HEK293 (cell line): ENCODE data around the gene SYNJ2.

Experiments
- CTCF ChIA-PET: fragments of 350-600 bp; formaldehyde crosslinking; extraction: SDS; loops from one replicate; lab custom pipeline; 2021; ENCODE audit warnings: antibody characterized with exemption; lab: Yijun Ruan, JAX
- POLR2A ChIA-PET: fragments of 300-600 bp; formaldehyde crosslinking; extraction: SDS; loops from one replicate; lab custom pipeline; 2020; ENCODE audit warnings: antibody characterized with exemption, inconsistent platforms; lab: Yijun Ruan, JAX
- H3K27ac ChIP-seq: fragments of 200-500 bp; sonication (Bioruptor generic); 2 replicates; pipeline ENCODE4 v1.5.1; 2014; ENCODE audit warnings: low read depth, low read length, control low read depth, inconsistent platforms; ENCODE audit errors: extremely low read depth
- H3K36me3 ChIP-seq, 2 experiments: fragments of 200-500 bp in 1 of 2; sonication (Bioruptor generic) in 1 of 2; 1 replicate in 1 of 2; 2 replicates in 1 of 2; pipeline ENCODE4 v1.5.1; 2014 to 2017; ENCODE audit warnings: inconsistent platforms in 2 of 2, low read length in 2 of 2; ENCODE audit not compliant: control insufficient read depth in 2 of 2, insufficient read depth in 1 of 2
- H3K4me1 ChIP-seq: fragments of 200-500 bp; sonication (Bioruptor generic); 2 replicates; pipeline ENCODE4 v1.5.1; 2014; ENCODE audit warnings: mild to moderate bottlenecking, low read length, inconsistent platforms; ENCODE audit not compliant: control insufficient read depth, insufficient read depth
- H3K4me3 ChIP-seq: 2 replicates; pipeline ENCODE4 v1.5.1; 2011; ENCODE audit warnings: low read depth, mild to moderate bottlenecking, control low read depth, low read length, moderate library complexity
- H3K9me3 ChIP-seq: fragments of 200-500 bp; sonication (Bioruptor generic); 2 replicates; pipeline ENCODE4 v1.5.1; 2014; ENCODE audit warnings: low read depth, low read length, inconsistent platforms; ENCODE audit not compliant: control insufficient read depth, insufficient read depth
- GFI1B ChIP-seq: fragments of 450-650 bp; formaldehyde crosslinking; IDR thresholded peaks from 2 replicates; pipeline ENCODE4 v1.5.1; 2016; ENCODE audit warnings: missing biosample characterization, missing genetic modification characterization
- HOXC10 ChIP-seq: sonication (generic); formaldehyde crosslinking; IDR thresholded peaks from 2 replicates; pipeline ENCODE4 v1.8.1; 2023; ENCODE audit warnings: mild to moderate bottlenecking, missing genetic modification reagents
- ZBTB17 ChIP-seq: fragments of 450-650 bp; formaldehyde crosslinking; IDR thresholded peaks from 2 replicates; pipeline ENCODE4 v1.5.1; 2016; ENCODE audit warnings: missing biosample characterization, missing genetic modification characterization
- ZBTB21 ChIP-seq: fragments of 450-650 bp; formaldehyde crosslinking; IDR thresholded peaks from 2 replicates; pipeline ENCODE4 v1.5.1; 2017; ENCODE audit warnings: missing biosample characterization, missing genetic modification characterization
- ZBTB8A ChIP-seq: fragments of 450-650 bp; formaldehyde crosslinking; IDR thresholded peaks from 2 replicates; pipeline ENCODE4 v1.5.1; 2016; ENCODE audit warnings: missing biosample characterization, missing genetic modification characterization
- ZFP3 ChIP-seq: fragments of 450-650 bp; formaldehyde crosslinking; IDR thresholded peaks from 2 replicates; pipeline ENCODE4 v1.5.1; 2016; ENCODE audit warnings: low read depth, missing biosample characterization, missing genetic modification characterization
- ZNF132 ChIP-seq: fragments of 450-650 bp; formaldehyde crosslinking; IDR thresholded peaks from 2 replicates; pipeline ENCODE4 v1.5.1; 2017; ENCODE audit warnings: missing biosample characterization, missing genetic modification characterization, borderline replicate concordance
- ZNF324 ChIP-seq: fragments of 450-650 bp; formaldehyde crosslinking; IDR thresholded peaks from 2 replicates; pipeline ENCODE4 v1.5.1; 2016; ENCODE audit warnings: missing biosample characterization, missing genetic modification characterization
- ZNF335 ChIP-seq: fragments of 450-650 bp; formaldehyde crosslinking; conservative IDR thresholded peaks from 2 replicates; pipeline ENCODE4 v1.5.1; 2016; ENCODE audit warnings: missing biosample characterization, missing genetic modification characterization
- ZNF350 ChIP-seq: fragments of 450-650 bp; formaldehyde crosslinking; IDR thresholded peaks from 2 replicates; pipeline ENCODE4 v1.5.0; 2017; ENCODE audit warnings: missing biosample characterization, mild to moderate bottlenecking, missing genetic modification characterization
- ZNF514 ChIP-seq: fragments of 450-650 bp; formaldehyde crosslinking; IDR thresholded peaks from 2 replicates; pipeline ENCODE4 v1.5.1; 2016; ENCODE audit warnings: missing biosample characterization, missing genetic modification characterization
- ZNF555 ChIP-seq: fragments of 450-650 bp; formaldehyde crosslinking; conservative IDR thresholded peaks from 2 replicates; pipeline ENCODE4 v1.5.1; 2017; ENCODE audit warnings: missing biosample characterization, mild to moderate bottlenecking, missing genetic modification characterization, inconsistent platforms
- ZNF560 ChIP-seq: fragments of 450-650 bp; formaldehyde crosslinking; IDR thresholded peaks from 2 replicates; pipeline ENCODE4 v1.5.1; 2017; ENCODE audit warnings: missing biosample characterization, missing genetic modification characterization, borderline replicate concordance
- ZNF776 ChIP-seq: fragments of 450-650 bp; formaldehyde crosslinking; IDR thresholded peaks from 2 replicates; pipeline ENCODE4 v1.5.0; 2017; ENCODE audit warnings: missing biosample characterization, missing genetic modification characterization, borderline replicate concordance
- ZNF792 ChIP-seq: fragments of 450-650 bp; formaldehyde crosslinking; IDR thresholded peaks from 2 replicates; pipeline ENCODE4 v1.5.1; 2016; ENCODE audit warnings: missing biosample characterization, missing genetic modification characterization
- TF ChIP-seq, protein P1 (sequence below): fragments of 450-650 bp; formaldehyde crosslinking; IDR thresholded peaks from 2 replicates; pipeline ENCODE4 v1.5.1; 2016; ENCODE audit warnings: missing biosample characterization, missing genetic modification characterization, borderline replicate concordance
- TF ChIP-seq, protein P2 (sequence below): fragments of 450-650 bp; formaldehyde crosslinking; IDR thresholded peaks from 2 replicates; pipeline ENCODE4 v1.5.1; 2016; ENCODE audit warnings: missing biosample characterization, missing genetic modification characterization, low read depth
- TF ChIP-seq, protein P3 (sequence below): fragments of 450-650 bp; formaldehyde crosslinking; IDR thresholded peaks from 2 replicates; pipeline ENCODE4 v1.5.1; 2016; ENCODE audit warnings: missing biosample characterization, missing genetic modification characterization
- TF ChIP-seq, protein P4 (sequence below): fragments of 450-650 bp; formaldehyde crosslinking; IDR thresholded peaks from 2 replicates; pipeline ENCODE4 v1.5.1; 2016; ENCODE audit warnings: missing biosample characterization, missing genetic modification characterization
- TF ChIP-seq, protein P5 (sequence below): fragments of 450-650 bp; formaldehyde crosslinking; IDR thresholded peaks from 2 replicates; pipeline ENCODE4 v1.5.1; 2016; ENCODE audit warnings: missing biosample characterization, missing genetic modification characterization

Gene SYNJ2

DNA sequence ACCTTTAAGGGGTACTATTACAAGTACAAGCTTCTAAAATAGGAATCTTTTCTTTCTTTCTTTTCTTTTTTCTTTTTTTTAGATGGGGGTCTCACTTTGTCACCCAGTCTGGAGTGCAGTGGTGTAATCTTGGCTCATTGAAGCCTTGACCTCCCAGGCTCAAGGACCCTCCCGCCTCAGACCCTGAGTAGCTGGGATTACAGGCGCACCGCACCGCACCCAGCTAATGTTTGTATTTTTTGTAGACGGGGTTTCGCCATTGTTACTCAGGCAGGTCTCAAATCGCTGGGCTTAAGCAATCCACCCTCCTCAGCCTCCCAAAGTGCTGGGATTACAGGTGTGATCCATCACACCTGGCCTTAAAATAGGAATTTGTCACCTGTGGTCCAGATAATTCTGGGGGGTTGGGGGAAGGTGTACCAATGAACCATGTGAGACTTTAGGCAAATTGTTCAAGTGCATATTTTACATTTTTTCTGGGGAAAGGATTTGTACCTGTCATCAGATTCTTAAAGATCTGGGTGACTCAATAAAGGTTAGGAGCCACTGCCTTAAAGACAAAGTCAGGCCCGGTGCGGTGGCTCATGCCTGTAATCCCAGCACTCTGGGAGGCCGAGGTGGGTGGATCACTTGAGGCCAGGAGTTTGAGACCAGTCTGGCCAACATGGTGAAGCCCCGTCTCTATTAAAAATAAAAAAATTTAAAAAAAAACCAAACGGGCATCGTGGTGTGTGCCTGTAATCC is 19.7 kb upstream of the SYNJ2 start:
- TF ChIP-seq ZBTB17 (tag by site-specific recombination) (no peak), ZNF776 (tag by site-specific recombination) (no peak), ZBTB21 (tag by site-specific recombination) (no peak), ZNF324 (tag by site-specific recombination) (no peak), ZNF555 (no peak)
- no peak overlapping the region for H3K27ac ChIP-seq
- no peaks in the 10 kb centered on the region for H3K9me3 ChIP-seq
- H3K4me3 ChIP-seq = no peak overlapping the region
- H3K36me3 ChIP-seq = no peaks in the 10 kb centered on the region
- CTCF ChIA-PET = interaction anchor here (0.6 to 0.7 kb wide), 3 partner anchors 18 to 113 kb away, joined by 3 to 5 read pairs (median 4); no protein-coding TSS in a partner anchor
- no peaks in the 10 kb centered on the region for H3K4me1 ChIP-seq
- POLR2A ChIA-PET = no interaction called here

DNA sequence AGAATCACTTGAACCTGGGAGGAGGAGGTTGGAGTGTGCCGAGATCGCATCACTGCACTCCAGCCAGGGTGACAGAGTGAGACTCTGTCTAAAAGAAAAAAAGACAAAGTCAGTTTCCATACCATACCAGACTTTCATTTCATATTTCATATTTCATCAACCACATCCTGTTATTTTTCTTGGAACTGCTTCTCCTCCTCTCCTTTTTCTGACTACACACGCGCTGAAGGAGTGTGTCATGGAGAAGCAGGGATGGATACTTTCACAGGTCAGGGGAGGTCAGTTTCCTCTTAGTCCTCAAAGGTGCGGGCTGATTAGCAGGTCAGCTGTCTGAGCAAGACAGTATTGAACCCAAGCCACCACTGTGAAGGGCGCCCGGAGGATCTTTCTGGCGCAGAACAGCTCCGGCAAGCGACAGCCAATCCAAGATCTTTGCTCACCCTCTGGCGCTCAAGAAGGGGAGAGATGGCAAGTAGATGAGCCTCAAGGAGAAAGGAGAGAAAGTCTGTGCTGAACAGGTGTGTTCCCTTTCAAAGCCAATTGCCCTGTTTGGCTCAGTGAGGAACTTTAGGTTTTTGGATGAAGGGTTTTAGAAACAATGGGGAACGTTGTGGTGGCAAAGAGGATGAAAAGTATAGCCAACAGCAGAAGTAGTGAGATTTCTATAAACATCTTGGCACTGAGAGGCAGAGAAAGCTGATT is 18.9 kb upstream of the SYNJ2 start:
- Histone ChIP-seq H3K4me1 (no peaks in the 10 kb centered on the region), H3K27ac (no peak overlapping the region), H3K4me3 (no peak overlapping the region), H3K36me3 (no peaks in the 10 kb centered on the region), H3K9me3 (no peaks in the 10 kb centered on the region)
- CTCF ChIA-PET = interaction anchor here (0.6 to 0.7 kb wide), 2 partner anchors 26 to 113 kb away, joined by 3 to 5 read pairs; no protein-coding TSS in a partner anchor
- POLR2A ChIA-PET = no interaction called here
- TF ChIP-seq ZFP3 (tag by site-specific recombination) (no peak), ZNF335 (tag by site-specific recombination) (no peak), ZNF132 (tag by site-specific recombination) (no peak), ZNF514 (tag by site-specific recombination) (no peak), ZBTB8A (tag by site-specific recombination) (no peak), ZNF350 (tag by site-specific recombination) (no peak), ZNF792 (tag by site-specific recombination) (no peak), HOXC10 (no peak), GFI1B (tag by site-specific recombination) (no peak), ZNF560 (no peak), ZBTB21 (tag by site-specific recombination) (no peak)
- TF ChIP-seq, protein P1, sequence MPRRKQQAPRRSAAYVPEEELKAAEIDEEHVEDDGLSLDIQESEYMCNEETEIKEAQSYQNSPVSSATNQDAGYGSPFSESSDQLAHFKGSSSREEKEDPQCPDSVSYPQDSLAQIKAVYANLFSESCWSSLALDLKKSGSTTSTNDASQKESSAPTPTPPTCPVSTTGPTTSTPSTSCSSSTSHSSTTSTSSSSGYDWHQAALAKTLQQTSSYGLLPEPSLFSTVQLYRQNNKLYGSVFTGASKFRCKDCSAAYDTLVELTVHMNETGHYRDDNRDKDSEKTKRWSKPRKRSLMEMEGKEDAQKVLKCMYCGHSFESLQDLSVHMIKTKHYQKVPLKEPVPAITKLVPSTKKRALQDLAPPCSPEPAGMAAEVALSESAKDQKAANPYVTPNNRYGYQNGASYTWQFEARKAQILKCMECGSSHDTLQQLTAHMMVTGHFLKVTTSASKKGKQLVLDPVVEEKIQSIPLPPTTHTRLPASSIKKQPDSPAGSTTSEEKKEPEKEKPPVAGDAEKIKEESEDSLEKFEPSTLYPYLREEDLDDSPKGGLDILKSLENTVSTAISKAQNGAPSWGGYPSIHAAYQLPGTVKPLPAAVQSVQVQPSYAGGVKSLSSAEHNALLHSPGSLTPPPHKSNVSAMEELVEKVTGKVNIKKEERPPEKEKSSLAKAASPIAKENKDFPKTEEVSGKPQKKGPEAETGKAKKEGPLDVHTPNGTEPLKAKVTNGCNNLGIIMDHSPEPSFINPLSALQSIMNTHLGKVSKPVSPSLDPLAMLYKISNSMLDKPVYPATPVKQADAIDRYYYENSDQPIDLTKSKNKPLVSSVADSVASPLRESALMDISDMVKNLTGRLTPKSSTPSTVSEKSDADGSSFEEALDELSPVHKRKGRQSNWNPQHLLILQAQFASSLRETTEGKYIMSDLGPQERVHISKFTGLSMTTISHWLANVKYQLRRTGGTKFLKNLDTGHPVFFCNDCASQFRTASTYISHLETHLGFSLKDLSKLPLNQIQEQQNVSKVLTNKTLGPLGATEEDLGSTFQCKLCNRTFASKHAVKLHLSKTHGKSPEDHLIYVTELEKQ (tag by site-specific recombination) = no peak
- TF ChIP-seq, protein P2, sequence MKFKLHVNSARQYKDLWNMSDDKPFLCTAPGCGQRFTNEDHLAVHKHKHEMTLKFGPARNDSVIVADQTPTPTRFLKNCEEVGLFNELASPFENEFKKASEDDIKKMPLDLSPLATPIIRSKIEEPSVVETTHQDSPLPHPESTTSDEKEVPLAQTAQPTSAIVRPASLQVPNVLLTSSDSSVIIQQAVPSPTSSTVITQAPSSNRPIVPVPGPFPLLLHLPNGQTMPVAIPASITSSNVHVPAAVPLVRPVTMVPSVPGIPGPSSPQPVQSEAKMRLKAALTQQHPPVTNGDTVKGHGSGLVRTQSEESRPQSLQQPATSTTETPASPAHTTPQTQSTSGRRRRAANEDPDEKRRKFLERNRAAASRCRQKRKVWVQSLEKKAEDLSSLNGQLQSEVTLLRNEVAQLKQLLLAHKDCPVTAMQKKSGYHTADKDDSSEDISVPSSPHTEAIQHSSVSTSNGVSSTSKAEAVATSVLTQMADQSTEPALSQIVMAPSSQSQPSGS = no peak
- TF ChIP-seq, protein P3, sequence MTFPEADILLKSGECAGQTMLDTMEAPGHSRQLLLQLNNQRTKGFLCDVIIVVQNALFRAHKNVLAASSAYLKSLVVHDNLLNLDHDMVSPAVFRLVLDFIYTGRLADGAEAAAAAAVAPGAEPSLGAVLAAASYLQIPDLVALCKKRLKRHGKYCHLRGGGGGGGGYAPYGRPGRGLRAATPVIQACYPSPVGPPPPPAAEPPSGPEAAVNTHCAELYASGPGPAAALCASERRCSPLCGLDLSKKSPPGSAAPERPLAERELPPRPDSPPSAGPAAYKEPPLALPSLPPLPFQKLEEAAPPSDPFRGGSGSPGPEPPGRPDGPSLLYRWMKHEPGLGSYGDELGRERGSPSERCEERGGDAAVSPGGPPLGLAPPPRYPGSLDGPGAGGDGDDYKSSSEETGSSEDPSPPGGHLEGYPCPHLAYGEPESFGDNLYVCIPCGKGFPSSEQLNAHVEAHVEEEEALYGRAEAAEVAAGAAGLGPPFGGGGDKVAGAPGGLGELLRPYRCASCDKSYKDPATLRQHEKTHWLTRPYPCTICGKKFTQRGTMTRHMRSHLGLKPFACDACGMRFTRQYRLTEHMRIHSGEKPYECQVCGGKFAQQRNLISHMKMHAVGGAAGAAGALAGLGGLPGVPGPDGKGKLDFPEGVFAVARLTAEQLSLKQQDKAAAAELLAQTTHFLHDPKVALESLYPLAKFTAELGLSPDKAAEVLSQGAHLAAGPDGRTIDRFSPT (tag by site-specific recombination) = no peak
- TF ChIP-seq, protein P4, sequence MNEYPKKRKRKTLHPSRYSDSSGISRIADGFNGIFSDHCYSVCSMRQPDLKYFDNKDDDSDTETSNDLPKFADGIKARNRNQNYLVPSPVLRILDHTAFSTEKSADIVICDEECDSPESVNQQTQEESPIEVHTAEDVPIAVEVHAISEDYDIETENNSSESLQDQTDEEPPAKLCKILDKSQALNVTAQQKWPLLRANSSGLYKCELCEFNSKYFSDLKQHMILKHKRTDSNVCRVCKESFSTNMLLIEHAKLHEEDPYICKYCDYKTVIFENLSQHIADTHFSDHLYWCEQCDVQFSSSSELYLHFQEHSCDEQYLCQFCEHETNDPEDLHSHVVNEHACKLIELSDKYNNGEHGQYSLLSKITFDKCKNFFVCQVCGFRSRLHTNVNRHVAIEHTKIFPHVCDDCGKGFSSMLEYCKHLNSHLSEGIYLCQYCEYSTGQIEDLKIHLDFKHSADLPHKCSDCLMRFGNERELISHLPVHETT (tag by site-specific recombination) = no peak
- TF ChIP-seq, protein P5, sequence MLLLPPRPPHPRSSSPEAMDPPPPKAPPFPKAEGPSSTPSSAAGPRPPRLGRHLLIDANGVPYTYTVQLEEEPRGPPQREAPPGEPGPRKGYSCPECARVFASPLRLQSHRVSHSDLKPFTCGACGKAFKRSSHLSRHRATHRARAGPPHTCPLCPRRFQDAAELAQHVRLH (tag by site-specific recombination) = no peak
